GM18951 (cell line): ENCODE results near the gene MED14.
"Not testable (repeated sequence)": the region's sequence is repeated elsewhere in the genome, so short reads cannot be mapped to it uniquely, and the experiment has no call there.

Source experiments
- POLR2A ChIP-seq: IDR thresholded peaks from 4 replicates; pipeline ENCODE4 v1.6.1; 2011; ENCODE audit warnings: mild to moderate bottlenecking; ENCODE audit not compliant: insufficient read length, insufficient read depth; ENCODE audit errors: extremely low read depth
- in situ Hi-C: fragments of 300-500 bp; cut with MboI; formaldehyde crosslinking; loops from one replicate; pipeline ENCODE4 v1.12.0; 2022; ENCODE audit warnings: low sequenced_read_pairs, mixed read lengths, inconsistent platforms; ENCODE audit not compliant: unreplicated experiment

Gene MED14

DNA sequence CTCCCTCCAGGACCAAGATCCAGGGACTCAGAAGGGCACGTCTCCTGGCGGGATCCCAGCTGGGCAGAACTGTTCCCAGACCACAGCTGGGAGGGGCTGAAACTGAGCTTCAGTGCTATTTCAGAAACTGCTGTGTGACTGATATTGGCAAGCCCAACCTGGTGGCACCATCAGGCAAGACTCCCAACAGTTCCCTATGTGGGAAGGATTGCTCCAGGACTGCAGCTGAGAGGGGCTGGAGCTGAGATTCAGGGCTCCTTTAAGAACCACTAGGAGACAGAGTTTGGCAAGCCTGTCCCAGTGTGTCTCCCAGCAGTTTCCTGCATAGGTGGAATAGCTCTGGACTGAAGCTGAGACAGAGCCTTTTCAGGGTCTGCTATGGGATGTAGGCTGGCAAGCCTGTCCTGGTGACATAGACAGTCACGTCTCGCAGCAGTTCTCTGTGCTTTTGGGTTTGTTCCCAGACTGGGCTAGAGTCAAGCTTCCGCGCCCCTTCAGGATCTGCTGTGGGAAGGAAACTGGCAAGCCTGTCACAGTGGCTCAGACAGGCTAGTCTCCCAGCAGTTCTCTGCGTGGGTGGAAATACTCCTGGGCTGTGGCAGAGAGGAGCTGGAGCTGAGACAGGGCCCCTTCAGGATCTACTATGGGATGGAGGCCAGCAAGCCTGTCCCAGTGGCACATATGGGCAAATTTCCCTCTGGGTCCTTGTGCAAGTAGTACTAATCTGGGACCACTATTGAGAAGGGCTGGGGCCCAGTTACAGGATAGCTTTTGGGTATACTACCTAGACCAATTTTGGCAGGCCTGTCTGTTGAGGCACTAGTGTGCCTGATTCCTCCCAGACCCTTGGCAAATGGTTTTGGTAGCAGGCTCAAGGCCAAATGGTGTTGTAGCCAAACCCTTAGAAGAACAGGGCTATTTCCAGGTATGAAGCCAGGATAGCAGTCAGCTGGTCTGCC, 20.2 kb upstream of the MED14 start:
- no peak for TF ChIP-seq POLR2A
- in situ Hi-C loops = no loop called here

DNA sequence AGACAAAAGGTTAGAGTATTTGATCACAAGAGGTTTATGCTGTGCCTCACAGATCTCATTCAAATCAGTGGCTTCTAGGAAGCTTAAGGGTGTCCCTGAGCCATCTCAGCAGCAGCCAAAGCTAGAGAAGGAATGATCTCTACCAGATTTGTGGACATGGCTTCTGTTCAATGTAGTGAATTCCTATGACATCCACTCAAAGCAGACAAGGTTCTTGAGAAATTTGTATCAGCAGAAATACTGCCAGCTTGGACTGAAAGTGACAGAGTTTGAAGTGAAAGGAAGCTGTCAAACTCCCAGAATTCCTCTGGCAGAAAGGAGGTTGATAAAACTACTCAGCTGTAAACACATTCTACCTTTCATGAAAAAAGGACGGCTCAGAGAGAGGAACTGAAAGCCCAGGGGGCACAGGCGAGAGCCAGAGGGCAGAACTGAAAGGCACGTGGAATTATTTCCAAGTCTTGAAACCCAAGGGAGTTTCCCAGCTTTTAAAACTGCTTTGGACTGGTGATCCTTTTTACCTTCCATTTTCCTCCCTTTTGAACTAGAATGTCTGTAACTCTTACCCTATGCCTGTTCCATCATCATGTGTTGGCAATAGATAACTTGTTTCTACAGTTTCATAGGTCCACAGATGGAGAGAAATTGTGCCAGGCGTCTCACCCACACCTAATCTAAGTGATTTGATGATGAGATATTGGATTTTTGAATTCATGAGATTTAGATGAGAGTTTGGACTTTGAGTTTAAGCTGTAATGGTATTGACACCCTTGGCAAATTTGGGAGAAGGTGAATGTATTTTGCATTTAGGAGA, 14.5 kb upstream of the MED14 start:
- TF ChIP-seq POLR2A = no peak
- in situ Hi-C loops = no loop called here

DNA sequence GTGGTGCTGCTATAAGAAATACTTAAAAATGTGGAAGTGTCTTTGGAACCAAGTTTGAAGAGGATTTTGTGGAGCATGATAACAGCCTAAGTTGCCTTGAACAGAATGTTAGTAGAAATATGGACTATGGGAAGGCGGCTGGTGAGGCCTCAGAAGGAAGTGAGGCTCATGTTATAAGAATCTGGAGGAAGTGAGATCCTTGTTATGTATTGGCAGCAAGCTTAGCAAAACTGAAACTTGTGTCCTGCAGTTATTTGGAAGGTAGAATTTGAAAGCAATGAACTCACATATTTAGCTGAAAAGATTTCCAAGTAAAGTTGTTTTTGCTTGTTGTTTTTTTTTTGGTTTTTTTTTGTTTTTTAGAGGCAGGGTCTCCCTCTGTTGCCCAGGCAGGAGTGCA, 13.6 kb upstream of the MED14 start:
- TF ChIP-seq POLR2A = no peak
- in situ Hi-C loops = no loop called here

DNA sequence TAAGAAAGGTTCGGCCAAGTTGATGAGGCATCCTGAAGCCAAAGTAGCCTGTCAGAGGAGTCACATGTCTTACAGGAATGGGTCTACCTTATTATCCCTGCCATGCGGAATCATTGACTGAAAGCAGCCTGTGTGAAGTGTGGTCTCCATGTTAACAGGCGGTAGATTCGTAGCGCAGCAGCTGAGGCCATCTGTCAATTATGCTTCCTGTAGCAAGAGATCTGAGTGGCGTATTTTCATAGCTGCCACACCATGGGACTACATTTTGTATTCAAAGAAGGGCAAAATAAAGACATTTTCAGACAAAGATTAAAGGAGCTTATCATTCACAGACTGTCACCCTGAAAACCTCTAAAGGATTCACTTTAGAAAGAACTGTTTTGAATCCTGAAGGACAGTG, 11.2 kb upstream of the MED14 start:
- in situ Hi-C loops = no loop called here
- no peak for TF ChIP-seq POLR2A

DNA sequence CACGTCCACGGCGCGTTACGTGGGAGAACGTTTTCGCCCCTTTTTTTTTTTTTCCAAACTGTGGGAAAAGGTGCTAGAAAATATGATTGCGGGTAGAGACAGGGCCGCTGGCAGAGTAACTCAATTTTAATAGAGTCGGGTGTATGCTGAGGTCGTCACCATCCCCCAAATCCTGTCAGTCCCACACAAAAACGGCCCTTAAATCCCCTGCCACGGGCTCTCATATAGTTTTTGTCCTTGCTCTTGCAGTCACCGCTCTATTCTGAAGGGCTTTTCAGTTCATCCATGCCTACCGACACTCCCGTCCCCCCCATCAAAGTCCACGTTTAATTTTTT, 796 bp upstream of the MED14 start:
- in situ Hi-C loops = no loop called here
- TF ChIP-seq POLR2A = no peak

DNA sequence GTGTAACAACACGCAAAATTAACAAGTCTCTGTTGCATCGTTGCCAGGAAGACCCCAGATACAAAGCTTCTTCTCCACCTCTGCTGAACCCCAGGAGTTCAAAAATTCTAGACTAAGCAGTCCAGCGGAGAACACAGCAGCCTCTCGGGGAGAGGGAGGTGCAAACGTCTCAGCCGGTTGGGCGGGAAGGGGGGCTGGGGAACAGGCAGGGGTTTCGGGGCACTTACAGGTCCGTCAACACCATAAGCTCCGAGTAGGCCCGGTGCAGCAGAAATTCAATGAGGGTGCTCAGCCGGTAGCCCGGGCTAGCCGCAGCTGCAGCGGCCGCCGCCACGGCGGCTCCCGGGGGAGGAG, 394 bp downstream of the MED14 start:
- no peak for TF ChIP-seq POLR2A
- in situ Hi-C loops = no loop called here

DNA sequence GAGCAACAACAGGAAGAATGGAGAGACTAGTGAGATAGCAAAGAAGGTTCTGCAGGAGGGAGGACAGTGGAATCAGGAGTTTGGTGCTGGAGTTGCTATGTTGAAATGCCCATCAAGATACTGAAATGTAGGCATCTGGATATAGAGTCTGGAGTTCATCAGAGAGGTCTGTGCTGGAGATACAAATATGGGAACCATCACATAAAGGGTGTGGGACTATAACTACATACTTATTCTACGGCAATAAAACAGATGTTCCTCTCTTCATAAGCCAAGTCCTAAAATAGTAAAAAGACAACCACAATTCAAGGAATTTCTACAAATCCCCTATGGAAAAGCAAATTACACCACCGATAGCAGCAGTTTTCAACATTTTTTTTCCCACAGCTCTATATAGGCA, 1.6 kb downstream of the MED14 start:
- TF ChIP-seq POLR2A = no peak
- in situ Hi-C loops = no loop called here

DNA sequence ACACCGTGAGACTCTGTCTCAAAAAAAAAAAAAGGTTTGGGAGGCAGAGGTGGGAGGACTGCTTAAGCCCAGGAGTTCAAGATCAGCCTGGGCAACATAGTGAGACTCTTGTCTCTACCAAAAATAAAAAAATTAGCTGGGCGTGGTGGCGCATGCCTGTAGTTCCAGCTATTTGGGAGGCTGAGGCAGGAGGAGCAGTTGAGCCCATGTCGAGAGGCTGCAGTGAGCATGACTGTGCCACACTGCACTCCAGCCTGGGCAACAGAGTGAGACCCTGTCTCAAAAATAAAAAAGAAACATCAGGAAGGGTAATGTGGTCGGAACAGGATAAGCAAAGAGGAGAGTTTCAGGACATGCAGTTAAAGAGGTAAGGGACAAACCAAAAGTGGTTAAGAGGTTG, 2.8 kb downstream of the MED14 start:
- in situ Hi-C loops = not testable (repeated sequence)

DNA sequence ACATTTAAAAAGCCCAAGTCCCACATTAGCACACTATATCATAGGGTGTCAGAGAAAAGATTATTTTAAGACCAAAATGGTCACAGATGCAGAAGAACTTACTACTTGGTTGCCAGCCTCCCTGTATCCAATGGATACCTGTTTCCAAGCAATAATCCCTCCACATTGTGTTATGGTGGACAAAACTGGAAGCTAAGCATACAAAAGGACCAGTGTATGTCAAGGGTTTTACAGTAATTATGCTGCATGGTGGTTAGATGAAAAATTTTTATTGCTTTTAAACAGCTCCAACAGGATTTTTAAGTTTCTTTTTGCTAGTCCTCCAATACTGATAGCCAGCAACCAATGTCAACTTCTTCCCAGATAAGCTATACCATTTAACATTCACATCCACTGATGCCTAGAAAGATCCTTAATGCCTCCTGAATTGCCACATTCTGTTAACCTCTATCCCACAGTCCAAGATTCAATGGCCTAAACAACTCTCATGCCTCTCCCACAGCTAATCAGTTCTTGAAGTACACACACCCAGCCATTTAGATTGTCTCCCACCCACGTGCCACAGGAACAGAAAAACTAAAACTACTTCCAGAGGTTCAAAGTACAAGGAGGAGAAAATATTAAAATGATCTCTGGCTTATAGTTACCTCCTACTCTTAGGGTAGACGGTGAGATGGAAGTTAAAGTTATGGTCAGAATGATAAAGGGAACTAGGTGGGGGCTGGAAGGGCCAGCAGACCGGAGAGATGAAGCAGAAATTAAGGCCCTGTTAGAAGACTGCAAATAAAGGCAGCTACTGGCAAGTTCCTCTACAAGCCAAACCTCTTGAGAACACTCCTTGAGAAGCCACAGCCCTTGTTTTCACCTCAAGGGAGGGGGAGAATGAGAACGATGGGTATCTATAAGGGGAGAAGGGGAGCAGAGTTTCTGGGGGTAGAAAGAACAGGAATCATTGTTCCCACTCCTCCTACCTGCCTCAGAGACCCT, 5.5 kb downstream of the MED14 start:
- in situ Hi-C loops = no loop called here
- no peak for TF ChIP-seq POLR2A

DNA sequence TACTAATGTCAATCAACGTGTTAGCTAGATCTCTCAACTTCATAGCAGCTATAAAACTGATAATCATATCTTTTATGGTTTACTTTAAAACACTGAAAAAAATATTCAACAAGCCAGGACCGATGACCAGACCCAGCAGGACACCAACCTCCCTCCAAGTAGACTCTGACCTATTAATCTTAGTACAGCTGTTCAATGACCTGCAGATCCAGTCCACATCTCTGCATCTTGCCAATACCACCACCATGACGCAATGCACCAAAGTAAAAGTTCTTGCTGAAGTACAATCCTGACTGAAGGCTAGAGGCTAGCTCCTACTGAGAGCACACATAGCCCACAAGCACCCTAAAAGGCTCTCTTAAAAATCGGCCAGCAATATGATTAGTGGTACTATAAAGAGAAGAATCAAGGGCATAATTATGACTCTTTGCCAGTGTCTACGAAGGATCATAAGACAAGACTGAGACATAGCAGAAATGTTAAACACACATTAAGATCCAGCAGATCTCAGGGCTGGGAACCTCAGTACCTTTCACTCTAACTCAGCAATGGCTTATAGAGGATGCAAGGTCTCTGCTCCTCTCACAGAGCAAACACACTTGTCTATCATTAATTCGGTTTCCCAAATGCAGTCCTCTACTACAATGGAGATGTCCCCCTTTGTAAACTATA, 7.6 kb downstream of the MED14 start:
- in situ Hi-C loops = no loop called here
- no peak for TF ChIP-seq POLR2A

DNA sequence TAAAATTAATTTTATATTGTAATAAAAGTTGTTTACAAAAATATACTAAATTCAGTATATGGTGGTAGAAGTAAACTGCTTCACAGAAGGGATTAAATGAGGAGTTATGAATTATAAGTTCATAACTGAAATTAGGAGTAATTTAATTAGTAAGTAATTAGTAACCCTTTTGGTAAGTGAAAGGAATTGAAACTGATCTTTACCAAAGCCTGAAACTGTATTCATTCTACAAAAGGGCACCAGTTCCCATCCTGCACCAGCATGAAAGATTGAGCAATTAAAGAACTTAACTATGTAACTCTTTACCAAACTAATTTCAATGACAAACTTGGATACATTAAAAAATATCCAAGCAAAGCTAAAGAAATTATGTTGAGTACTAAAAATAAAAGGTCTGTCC, 8.2 kb downstream of the MED14 start:
- no peak for TF ChIP-seq POLR2A
- in situ Hi-C loops = no loop called here

DNA sequence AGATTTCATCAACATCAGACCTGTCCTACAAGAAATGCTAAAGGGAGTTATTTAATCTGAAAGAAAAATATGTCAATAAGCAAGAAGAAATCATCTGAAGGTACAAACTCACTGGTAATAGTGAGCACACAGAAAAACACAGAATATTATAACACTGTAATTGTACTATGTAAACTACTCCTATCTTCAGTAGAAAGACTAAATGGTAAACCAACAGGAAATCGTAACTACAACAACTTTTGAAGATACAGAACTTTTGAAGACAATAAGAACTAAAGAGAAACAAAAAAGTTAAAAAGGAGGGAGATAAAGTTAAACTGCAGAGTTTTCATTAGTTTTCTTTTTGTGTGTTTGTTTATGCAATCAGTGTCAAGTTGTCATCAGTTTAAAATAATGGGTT, 12.4 kb downstream of the MED14 start:
- TF ChIP-seq POLR2A = no peak
- in situ Hi-C loops = no loop called here
